ENCODE data around the gene ROS1. TPM values are rescaled to one million over a fixed set of nuclear protein-coding genes. Genes with fewer than 3 reads are reported as not detected.

ROS1 gene
- total RNA-seq, 2 donors from 2014 or later = 0.23 to 0.34 TPM

- intact Hi-C loops (cut with DNase I) = no loop called here
- TF ChIP-seq CTCF (IDR thresholded peaks at IDR 0.05) (no peak), POLR2AphosphoS5 (IDR thresholded peaks at IDR 0.05) (no peak), POLR2A (IDR thresholded peaks at IDR 0.05) (no peak)
- no peaks in the 10 kb centered on the region for H3K4me1 ChIP-seq (replicated peaks)
- no peak overlapping the region for H3K27ac ChIP-seq
- H3K9me3 ChIP-seq = no peaks in the 10 kb centered on the region
- no peaks in the 10 kb centered on the region for H3K36me3 ChIP-seq
- DNase-seq (ENCODE audit: low spot score) = no peak
- peaks cover under 1% of the 10 kb centered on the region for H3K27me3 ChIP-seq (replicated peaks; ENCODE audit: insufficient read depth)
- 84% methylated on average over 10 of the region's 10 CpGs for WGBS
- no peak overlapping the region for H3K4me3 ChIP-seq
These were observed 148.9 kb downstream of the ROS1 start for GRCh38 chr6:117276778-117277316.

- Histone ChIP-seq H3K9me3 (no peaks in the 10 kb centered on the region), H3K27ac (no peak overlapping the region), H3K4me1 (replicated peaks) (no peaks in the 10 kb centered on the region), H3K4me3 (no peak overlapping the region), H3K36me3 (no peaks in the 10 kb centered on the region), H3K27me3 (replicated peaks; ENCODE audit: insufficient read depth) (peaks cover 8% of the 10 kb centered on the region)
- TF ChIP-seq POLR2AphosphoS5 (IDR thresholded peaks at IDR 0.05) (no peak), POLR2A (IDR thresholded peaks at IDR 0.05) (no peak), CTCF (IDR thresholded peaks at IDR 0.05) (no peak)
- DNase-seq (ENCODE audit: low spot score) = no peak
- WGBS = 67% methylated on average over 5 of the region's 5 CpGs
- intact Hi-C loops (cut with DNase I) = no loop called here
These were observed 150.0 kb downstream of the ROS1 start for GRCh38 chr6:117275711-117276110.

- H3K4me1 ChIP-seq (replicated peaks) = peaks cover 3% of the 10 kb centered on the region
- H3K9me3 ChIP-seq = no peaks in the 10 kb centered on the region
- 74% methylated on average over 9 of the region's 9 CpGs for WGBS
- DNase-seq (ENCODE audit: low spot score) = no peak
- H3K27me3 ChIP-seq (replicated peaks; ENCODE audit: insufficient read depth) = peaks cover 13% of the 10 kb centered on the region
- no peak overlapping the region for H3K27ac ChIP-seq
- intact Hi-C loops (cut with DNase I) = no loop called here
- TF ChIP-seq POLR2A (IDR thresholded peaks at IDR 0.05) = no peak
- no peak for TF ChIP-seq POLR2AphosphoS5 (IDR thresholded peaks at IDR 0.05)
- no peak for TF ChIP-seq CTCF (IDR thresholded peaks at IDR 0.05)
- H3K4me3 ChIP-seq = no peak overlapping the region
- H3K36me3 ChIP-seq = no peaks in the 10 kb centered on the region
These were observed 150.5 kb downstream of the ROS1 start for GRCh38 chr6:117275205-117275604.

GRCh38 chr6:117272891-117273290 lies 152.9 kb downstream of the ROS1 start:
- Histone ChIP-seq H3K36me3 (no peaks in the 10 kb centered on the region), H3K9me3 (no peaks in the 10 kb centered on the region), H3K27ac (no peak overlapping the region), H3K27me3 (replicated peaks; ENCODE audit: insufficient read depth) (peaks cover 34% of the 10 kb centered on the region), H3K4me1 (replicated peaks) (peaks cover 4% of the 10 kb centered on the region), H3K4me3 (no peak overlapping the region)
- intact Hi-C loops (cut with DNase I) = no loop called here
- TF ChIP-seq POLR2AphosphoS5 (IDR thresholded peaks at IDR 0.05) (no peak), CTCF (IDR thresholded peaks at IDR 0.05) (no peak), POLR2A (IDR thresholded peaks at IDR 0.05) (no peak)
- DNase-seq (ENCODE audit: low spot score) = no peak
- 33% methylated on average over 1 of the region's 1 CpG for WGBS

- Histone ChIP-seq H3K9me3 (no peaks in the 10 kb centered on the region), H3K4me1 (replicated peaks) (peaks cover 4% of the 10 kb centered on the region), H3K27me3 (replicated peaks; ENCODE audit: insufficient read depth) (peaks cover 40% of the 10 kb centered on the region), H3K4me3 (no peak overlapping the region), H3K36me3 (no peaks in the 10 kb centered on the region), H3K27ac (no peak overlapping the region)
- intact Hi-C loops (cut with DNase I) = no loop called here
- DNase-seq (ENCODE audit: low spot score) = no peak
- 15% methylated on average over 6 of the region's 8 CpGs for WGBS
- TF ChIP-seq CTCF (IDR thresholded peaks at IDR 0.05) = no peak
- TF ChIP-seq POLR2A (IDR thresholded peaks at IDR 0.05) = no peak
- TF ChIP-seq POLR2AphosphoS5 (IDR thresholded peaks at IDR 0.05) = no peak
These were observed 153.5 kb downstream of the ROS1 start for GRCh38 chr6:117272032-117272866.
